HG02973 (cell line): ENCODE data around the gene E2F8.

Experiments used
- ATAC-seq: cut with Tn5 transposase; IDR thresholded peaks from one replicate; pipeline ENCODE4 v1.9.1; 2021; ENCODE audit warnings: moderate library complexity; ENCODE audit not compliant: unreplicated experiment

The E2F8 gene

GRCh38 chr11:19220903-19221724 lies 19.6 kb downstream of the E2F8 start:
- ATAC-seq = no peak

- no peak for ATAC-seq
Measured at GRCh38 chr11:19218786-19219460, 21.8 kb downstream of the E2F8 start.

- ATAC-seq = no peak
Measured at GRCh38 chr11:19218216-19218615, 22.5 kb downstream of the E2F8 start.

GRCh38 chr11:19216709-19217374 lies 23.9 kb downstream of the E2F8 start:
- ATAC-seq = no peak

GRCh38 chr11:19216021-19216420 lies 24.7 kb downstream of the E2F8 start:
- ATAC-seq = no peak

GRCh38 chr11:19209617-19210370 lies 31.0 kb downstream of the E2F8 start:
- no peak for ATAC-seq

GRCh38 chr11:19208959-19209546 lies 31.7 kb downstream of the E2F8 start:
- no peak for ATAC-seq

GRCh38 chr11:19208181-19208580 lies 32.6 kb downstream of the E2F8 start:
- ATAC-seq = no peak

GRCh38 chr11:19204836-19205235 lies 35.9 kb downstream of the E2F8 start:
- no peak for ATAC-seq

- ATAC-seq = no peak
Measured at GRCh38 chr11:19201737-19202605, 38.8 kb downstream of the E2F8 start, which contains the start of gene CSRP3. Gene CSRP3, minus strand, starts transcription at chr11:19201983. Its CDS starts 9,535 bp downstream, at chr11:19192448.

- no peak for ATAC-seq
Measured at GRCh38 chr11:19200410-19201201, 40.1 kb downstream of the E2F8 start.

- no peak for ATAC-seq
Measured at GRCh38 chr11:19199771-19200170, 41.0 kb downstream of the E2F8 start.

GRCh38 chr11:19199048-19199447 lies 41.7 kb downstream of the E2F8 start:
- ATAC-seq = no peak

GRCh38 chr11:19196432-19196831 lies 44.3 kb downstream of the E2F8 start:
- ATAC-seq = no peak

GRCh38 chr11:19194620-19195308 lies 46.0 kb downstream of the E2F8 start:
- ATAC-seq = no peak

GRCh38 chr11:19193916-19194315 lies 46.8 kb downstream of the E2F8 start:
- no peak for ATAC-seq

- no peak for ATAC-seq
Measured at GRCh38 chr11:19191530-19192169, 49.1 kb downstream of the E2F8 start.

GRCh38 chr11:19187833-19188258 lies 52.9 kb downstream of the E2F8 start:
- no peak for ATAC-seq
